Lung (tissue), 12 donors: ENCODE data around the gene RBP4. TPM values are rescaled to one million over a fixed set of nuclear protein-coding genes. Genes with fewer than 3 reads are reported as not detected.

Experiments
- ATAC-seq: fragments of 200-7000 bp; cut with Tn5 transposase; one replicate; pipeline ENCODE4 v1.9.1; 2020; ENCODE audit warnings: moderate number of reproducible peaks; ENCODE audit not compliant: insufficient read depth, low FRiP score
- DNase-seq, 3 donors: peaks; one replicate each; pipeline ENCODE4 v3.0.0-alpha.2; 2013 to 2017
- H3K27ac ChIP-seq, 2 donors: one replicate each; pipeline ENCODE4 v1.5.1; 2013; ENCODE audit warnings: mild to moderate bottlenecking in 2 of 2, moderate library complexity in 2 of 2, control low read depth in 1 of 2, inconsistent platforms in 1 of 2, low read depth in 1 of 2, low read length in 1 of 2
- H3K27me3 ChIP-seq, 3 donors: one replicate each; pipeline ENCODE4 v1.5.1; 2013; ENCODE audit warnings: low read length in 2 of 3; ENCODE audit not compliant: control insufficient read depth in 3 of 3, insufficient read depth in 3 of 3
- H3K36me3 ChIP-seq, 4 donors: one replicate each; pipeline ENCODE4 v1.5.1; 2013; ENCODE audit warnings: low read length in 4 of 4, mild to moderate bottlenecking in 1 of 4, moderate library complexity in 1 of 4; ENCODE audit not compliant: control insufficient read depth in 4 of 4, insufficient read depth in 4 of 4
- H3K4me1 ChIP-seq, 5 donors: one replicate each; pipeline ENCODE4 v1.5.1; 2013; ENCODE audit warnings: low read length in 5 of 5, mild to moderate bottlenecking in 2 of 5, moderate library complexity in 1 of 5; ENCODE audit not compliant: control insufficient read depth in 5 of 5, insufficient read depth in 5 of 5
- H3K4me3 ChIP-seq: one replicate; pipeline ENCODE4 v1.5.1; 2013; ENCODE audit warnings: mild to moderate bottlenecking, control low read depth, moderate library complexity
- H3K9ac ChIP-seq, 2 donors: one replicate each; pipeline ENCODE4 v1.5.1; 2013; ENCODE audit warnings: low read length in 2 of 2, control low read depth in 1 of 2; ENCODE audit not compliant: insufficient read depth in 1 of 2
- H3K9me3 ChIP-seq, 4 donors: one replicate each; pipeline ENCODE4 v1.5.1; 2013; ENCODE audit warnings: low read length in 3 of 4, mild to moderate bottlenecking in 1 of 4, moderate library complexity in 1 of 4; ENCODE audit not compliant: control insufficient read depth in 4 of 4, insufficient read depth in 3 of 4
- WGBS, 2 donors: extraction: QIAGEN DNeasy Blood & Tissue Kit; methylation state at CpG; one replicate each; pipeline ENCODE4 v1.1.7; 2013; 5-methylcytosine and 5-hydroxymethylcytosine counted together
- polyA plus RNA-seq, 2 donors: library from polyadenylated mRNA; stranded (reverse); fragments of 200-250 nt; gene quantifications; one replicate each; pipeline ENCODE4 v1.2.1, GENCODE V29; 2013
- total RNA-seq, 2 donors: library from RNA; depleted of rRNA in 1 of 2; stranded (reverse); fragments of >200 nt in 1 of 2; gene quantifications; one replicate each; pipeline ENCODE4 v1.2.1, GENCODE V29; 2014 to 2021
- TF ChIP-seq, protein P1 (sequence below): IDR thresholded peaks from 2 replicates; pipeline ENCODE4 v1.5.1; 2012; ENCODE audit warnings: mild to moderate bottlenecking; ENCODE audit errors: control extremely low read depth, extremely low read depth
- donor health status: control.
- donor health status: control.
- donor health status: Bipolar disorder and iron deficiency.
- donor health status: healthy.
- donor health status: DM: yes; HTN: yes; CAD: no.

The RBP4 gene
- total and polyA plus RNA-seq, 4 donors, result 7.3 to 35.4 (median 14.7) TPM; not detected in 1

DNA sequence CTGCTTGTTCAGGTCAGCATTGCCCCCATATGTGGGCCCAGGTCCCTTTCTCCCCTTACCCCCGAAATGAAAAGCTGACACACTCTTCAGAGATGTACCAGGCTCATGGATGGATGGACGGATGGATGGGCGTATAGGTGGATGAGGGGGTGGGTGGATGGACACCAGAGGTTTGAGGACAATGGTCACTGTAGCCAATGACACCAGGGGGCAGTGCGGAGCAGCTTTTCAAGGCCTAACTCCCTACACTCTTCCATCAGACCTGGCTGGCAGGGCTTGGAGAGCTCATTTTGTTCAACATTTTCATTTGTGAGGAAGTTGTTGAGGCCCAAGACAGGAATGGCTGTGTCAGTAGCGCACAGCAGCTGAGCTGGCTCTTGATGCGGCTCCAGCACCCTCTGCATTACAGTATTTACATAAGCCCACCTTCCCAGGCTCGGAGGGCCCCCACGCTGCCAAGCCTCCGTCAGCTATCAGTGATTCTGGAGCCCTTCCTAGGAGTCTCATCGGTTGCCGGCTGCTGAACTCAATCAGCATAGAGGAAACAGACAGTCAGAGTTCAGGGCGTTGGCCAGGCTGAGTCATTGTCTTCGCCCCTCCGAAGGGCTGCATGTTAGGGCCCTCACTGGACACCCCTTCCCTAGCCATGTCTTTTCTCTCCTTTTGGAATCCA is 46.1 kb downstream of the RBP4 start:
- Histone ChIP-seq H3K9me3 (peaks cover 0 to 5% (median 0%) of the 10 kb centered on the region in 4 donors), H3K27me3 (no peaks in the 10 kb centered on the region), H3K9ac (no peak overlapping the region), H3K36me3 (no peaks in the 10 kb centered on the region), H3K4me1 (no peaks in the 10 kb centered on the region), H3K27ac (no peak overlapping the region), H3K4me3 (no peak overlapping the region)
- 20 to 32% methylated on average over 14 of the region's 14 CpGs for WGBS, 2 donors
- DNase-seq (peak; percentile 75 to 85 (median 81)), ATAC-seq (peak; percentile 46)
- TF ChIP-seq, protein P1, sequence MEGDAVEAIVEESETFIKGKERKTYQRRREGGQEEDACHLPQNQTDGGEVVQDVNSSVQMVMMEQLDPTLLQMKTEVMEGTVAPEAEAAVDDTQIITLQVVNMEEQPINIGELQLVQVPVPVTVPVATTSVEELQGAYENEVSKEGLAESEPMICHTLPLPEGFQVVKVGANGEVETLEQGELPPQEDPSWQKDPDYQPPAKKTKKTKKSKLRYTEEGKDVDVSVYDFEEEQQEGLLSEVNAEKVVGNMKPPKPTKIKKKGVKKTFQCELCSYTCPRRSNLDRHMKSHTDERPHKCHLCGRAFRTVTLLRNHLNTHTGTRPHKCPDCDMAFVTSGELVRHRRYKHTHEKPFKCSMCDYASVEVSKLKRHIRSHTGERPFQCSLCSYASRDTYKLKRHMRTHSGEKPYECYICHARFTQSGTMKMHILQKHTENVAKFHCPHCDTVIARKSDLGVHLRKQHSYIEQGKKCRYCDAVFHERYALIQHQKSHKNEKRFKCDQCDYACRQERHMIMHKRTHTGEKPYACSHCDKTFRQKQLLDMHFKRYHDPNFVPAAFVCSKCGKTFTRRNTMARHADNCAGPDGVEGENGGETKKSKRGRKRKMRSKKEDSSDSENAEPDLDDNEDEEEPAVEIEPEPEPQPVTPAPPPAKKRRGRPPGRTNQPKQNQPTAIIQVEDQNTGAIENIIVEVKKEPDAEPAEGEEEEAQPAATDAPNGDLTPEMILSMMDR, result peak; percentile 19

DNA sequence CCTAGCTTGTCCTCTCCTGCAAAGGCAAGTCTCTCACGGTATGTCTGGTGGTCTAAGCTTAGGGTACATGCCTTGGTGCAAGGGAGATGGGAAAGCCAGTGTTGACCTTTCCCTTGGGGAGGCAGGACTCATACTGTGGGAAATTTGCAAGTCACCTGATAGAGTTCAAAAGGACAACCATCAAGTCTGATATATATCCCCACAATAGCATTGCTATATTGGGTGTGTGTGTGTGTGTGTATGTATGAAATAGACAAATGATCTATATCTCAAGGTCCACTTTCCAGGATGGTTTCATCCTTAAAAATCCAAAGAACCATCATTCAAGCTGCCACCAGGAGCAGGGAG is 46.7 kb downstream of the RBP4 start:
- TF ChIP-seq, protein P1, result no peak
- no peaks in the 10 kb centered on the region for H3K27me3 ChIP-seq
- no peaks in the 10 kb centered on the region for H3K36me3 ChIP-seq
- H3K9me3 ChIP-seq, result peaks cover 0 to under 1% (median 0%) of the 10 kb centered on the region in 4 donors
- ATAC-seq (no peak), DNase-seq (no peak)
- H3K9ac ChIP-seq, result no peak overlapping the region
- no peak overlapping the region for H3K4me3 ChIP-seq
- no peak overlapping the region for H3K27ac ChIP-seq
- 88 to 100% methylated on average over 1 of the region's 1 CpG for WGBS, 2 donors
- H3K4me1 ChIP-seq, result no peaks in the 10 kb centered on the region

DNA sequence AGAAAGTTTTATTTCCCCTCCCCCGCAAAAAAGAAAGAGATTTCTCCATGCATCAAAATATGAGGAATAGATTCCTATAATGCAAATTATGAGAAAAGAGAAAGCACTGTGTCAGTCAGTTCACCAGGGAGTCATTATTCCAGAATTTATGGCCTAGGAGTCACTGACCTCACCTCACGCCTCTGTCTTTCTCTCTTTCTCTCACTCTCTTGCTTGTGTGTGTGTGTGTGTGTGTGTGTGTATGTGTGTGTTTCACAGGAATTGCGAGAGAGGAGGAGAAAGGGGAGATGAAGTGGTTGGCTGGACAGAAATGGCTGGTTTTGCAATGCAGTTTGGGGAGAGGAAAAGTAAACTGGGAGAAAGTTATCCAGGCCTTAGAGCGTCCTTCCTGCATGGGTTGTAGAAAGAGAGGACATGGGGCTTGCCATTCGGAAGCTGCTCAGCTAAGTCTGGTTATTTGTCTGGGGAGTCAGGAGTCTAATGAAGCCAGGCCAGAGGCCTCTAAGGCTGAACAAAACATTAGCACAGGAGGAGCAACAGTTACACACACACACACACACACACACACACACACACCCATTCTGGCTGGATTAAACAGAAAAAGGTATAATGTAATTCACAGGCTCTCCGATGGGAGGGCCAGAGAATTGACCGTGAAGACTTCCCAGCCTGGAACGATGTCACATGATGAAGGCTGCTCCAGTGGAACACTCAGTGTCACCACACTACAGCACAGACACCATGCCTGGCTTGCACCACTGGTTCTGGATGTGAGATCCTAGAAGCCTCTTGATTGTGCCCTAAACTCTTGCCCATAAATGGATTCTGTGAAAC is 47.3 kb downstream of the RBP4 start:
- H3K27ac ChIP-seq, result no peak overlapping the region
- no peaks in the 10 kb centered on the region for H3K4me1 ChIP-seq
- ATAC-seq (no peak), DNase-seq (no peak)
- TF ChIP-seq, protein P1, result no peak
- no peaks in the 10 kb centered on the region for H3K9me3 ChIP-seq
- H3K36me3 ChIP-seq, result no peaks in the 10 kb centered on the region
- no peak overlapping the region for H3K4me3 ChIP-seq
- 87 to 88% methylated on average over 8 of the region's 8 CpGs for WGBS, 2 donors
- no peak overlapping the region for H3K9ac ChIP-seq
- H3K27me3 ChIP-seq, result no peaks in the 10 kb centered on the region
